Activated naive CD8-positive, alpha-beta T cell (primary cell): Measurements from ENCODE around the gene GALNT2.

Experiments used
- H3K27ac Mint-ChIP-seq: one replicate; pipeline ENCODE4 v1.8.0; 2021; ENCODE audit warnings: mixed read lengths
- H3K27me3 Mint-ChIP-seq: one replicate; pipeline ENCODE4 v1.8.0; 2021; ENCODE audit warnings: mixed read lengths
- H3K36me3 Mint-ChIP-seq: one replicate; pipeline ENCODE4 v1.8.0; 2021; ENCODE audit warnings: mixed read lengths
- H3K4me1 Mint-ChIP-seq: one replicate; pipeline ENCODE4 v1.8.0; 2021; ENCODE audit warnings: low read depth, mixed read lengths
- H3K4me3 Mint-ChIP-seq: one replicate; pipeline ENCODE4 v1.8.0; 2021; ENCODE audit warnings: mild to moderate bottlenecking, mixed read lengths
- H3K9me3 Mint-ChIP-seq: one replicate; pipeline ENCODE4 v1.8.0; 2021; ENCODE audit warnings: low read depth, mixed read lengths

GALNT2 gene

DNA sequence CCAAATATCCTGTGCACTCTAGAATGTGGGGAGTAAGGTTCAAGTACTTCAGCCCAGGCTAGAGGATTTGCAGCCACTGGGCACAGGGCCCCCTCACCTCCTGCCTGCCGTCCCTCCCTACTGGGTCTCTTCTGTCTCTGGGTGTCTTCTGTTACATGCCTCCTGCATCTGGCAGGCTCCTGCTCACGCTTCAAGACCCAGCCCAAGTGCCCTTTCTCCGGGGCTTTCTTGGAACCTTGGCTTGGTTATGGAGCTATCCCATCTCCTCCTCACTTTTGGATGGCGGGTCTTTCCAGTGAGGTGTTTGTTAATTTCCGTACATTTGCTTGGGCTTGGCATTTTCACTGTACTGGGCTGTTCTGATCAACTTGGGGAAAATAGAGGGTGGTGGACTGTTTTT lies 129.0 kb downstream of the GALNT2 start:
- H3K27ac Mint-ChIP-seq = no peak overlapping the region
- H3K27me3 Mint-ChIP-seq = no peaks in the 10 kb centered on the region
- H3K9me3 Mint-ChIP-seq = no peaks in the 10 kb centered on the region
- H3K4me1 Mint-ChIP-seq = peaks cover 12% of the 10 kb centered on the region
- H3K36me3 Mint-ChIP-seq = peaks cover 8% of the 10 kb centered on the region
- no peak overlapping the region for H3K4me3 Mint-ChIP-seq

GRCh38 chr1:230197644-230198567 lies 130.9 kb downstream of the GALNT2 start:
- no peak overlapping the region for H3K4me3 Mint-ChIP-seq
- no peak overlapping the region for H3K27ac Mint-ChIP-seq
- H3K36me3 Mint-ChIP-seq = peaks cover 7% of the 10 kb centered on the region
- H3K4me1 Mint-ChIP-seq = peaks cover 10% of the 10 kb centered on the region
- no peaks in the 10 kb centered on the region for H3K27me3 Mint-ChIP-seq
- H3K9me3 Mint-ChIP-seq = no peaks in the 10 kb centered on the region

DNA sequence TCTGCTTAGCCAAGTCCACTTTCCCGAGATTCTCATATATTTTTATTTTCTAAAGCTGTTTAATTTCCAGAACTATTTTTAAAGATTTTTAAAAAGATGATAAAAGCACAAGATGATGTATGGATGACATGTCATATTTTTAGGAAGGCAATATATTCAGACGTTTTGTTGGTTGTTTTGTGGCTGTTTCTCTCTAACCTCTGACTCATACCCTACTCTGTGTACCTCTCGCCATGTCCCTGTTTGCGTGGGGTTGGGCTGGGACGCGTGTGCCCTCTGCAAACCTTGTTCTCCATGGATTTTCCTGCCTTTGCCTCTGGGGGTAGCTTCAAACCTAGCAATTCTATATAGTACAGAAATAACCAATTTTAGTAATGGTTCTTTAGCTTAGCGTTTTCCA lies 132.0 kb downstream of the GALNT2 start:
- Mint-ChIP-seq H3K9me3 (no peaks in the 10 kb centered on the region), H3K27ac (no peak overlapping the region), H3K36me3 (peaks cover 5% of the 10 kb centered on the region), H3K4me3 (no peak overlapping the region), H3K4me1 (peaks cover 6% of the 10 kb centered on the region), H3K27me3 (no peaks in the 10 kb centered on the region)

GRCh38 chr1:230199554-230199953 lies 132.5 kb downstream of the GALNT2 start:
- Mint-ChIP-seq H3K4me3 (no peak overlapping the region), H3K27ac (no peak overlapping the region), H3K27me3 (no peaks in the 10 kb centered on the region)

DNA sequence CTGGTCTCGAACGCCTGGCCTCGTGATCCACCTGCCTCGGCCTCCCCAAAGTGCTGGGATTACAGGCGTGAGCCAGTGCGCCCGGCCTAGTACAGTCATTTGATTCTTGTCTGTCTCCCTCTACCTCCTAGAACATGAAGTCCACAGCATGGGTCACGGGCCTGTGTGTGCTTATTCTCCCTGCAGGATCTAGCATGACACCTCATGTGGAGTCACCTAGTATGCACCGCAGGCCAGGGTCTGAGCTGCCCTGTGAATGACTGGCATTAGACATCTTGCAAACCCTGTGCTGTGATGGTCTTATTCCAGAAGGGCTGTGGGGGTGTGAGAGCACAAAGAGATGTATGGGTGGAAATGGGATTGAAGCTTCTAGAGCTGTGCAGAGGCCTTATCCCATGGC lies 133.2 kb downstream of the GALNT2 start:
- H3K4me1 Mint-ChIP-seq = peaks cover under 1% of the 10 kb centered on the region
- peaks cover 8% of the 10 kb centered on the region for H3K36me3 Mint-ChIP-seq
- H3K4me3 Mint-ChIP-seq = no peak overlapping the region
- no peaks in the 10 kb centered on the region for H3K9me3 Mint-ChIP-seq
- H3K27ac Mint-ChIP-seq = no peak overlapping the region
- no peaks in the 10 kb centered on the region for H3K27me3 Mint-ChIP-seq

More at GRCh38 chr1:230199554-230199953, 132.5 kb downstream of the GALNT2 start:
- Mint-ChIP-seq H3K9me3 (no peaks in the 10 kb centered on the region), H3K4me1 (peaks cover 6% of the 10 kb centered on the region), H3K36me3 (peaks cover 5% of the 10 kb centered on the region)

GRCh38 chr1:230201445-230201844 lies 134.4 kb downstream of the GALNT2 start:
- Mint-ChIP-seq H3K9me3 (no peaks in the 10 kb centered on the region), H3K36me3 (peaks cover 14% of the 10 kb centered on the region), H3K27ac (no peak overlapping the region), H3K4me3 (no peak overlapping the region), H3K27me3 (no peaks in the 10 kb centered on the region), H3K4me1 (peaks cover under 1% of the 10 kb centered on the region)

- H3K9me3 Mint-ChIP-seq = no peaks in the 10 kb centered on the region
- H3K27ac Mint-ChIP-seq = no peak overlapping the region
- peaks cover 24% of the 10 kb centered on the region for H3K4me1 Mint-ChIP-seq
- H3K4me3 Mint-ChIP-seq = no peak overlapping the region
- H3K27me3 Mint-ChIP-seq = no peaks in the 10 kb centered on the region
- H3K36me3 Mint-ChIP-seq = peaks cover 22% of the 10 kb centered on the region
Measured at GRCh38 chr1:230204842-230205241, 137.8 kb downstream of the GALNT2 start.

DNA sequence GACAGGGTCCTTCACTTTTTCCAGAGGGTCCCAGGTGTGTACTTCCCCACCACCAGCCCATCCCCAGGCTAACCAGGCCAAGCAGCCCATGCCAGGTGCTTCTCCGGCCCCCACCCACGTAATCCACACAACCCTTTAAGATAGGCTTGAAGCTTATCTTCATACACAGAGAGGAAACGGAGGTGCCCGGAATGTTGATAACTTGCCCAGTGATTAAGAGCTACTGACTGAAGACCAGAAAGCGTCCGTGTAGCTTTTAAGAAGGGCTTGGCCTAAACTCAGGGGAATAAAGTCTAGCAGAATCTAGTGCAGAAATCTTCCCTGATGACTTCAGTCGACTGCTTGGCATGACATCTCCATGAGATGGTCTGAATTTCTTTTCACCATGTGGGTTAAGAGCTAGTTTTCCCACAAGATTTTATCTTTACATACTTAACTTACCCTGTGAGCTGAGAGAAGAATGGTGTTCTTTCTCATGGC lies 138.7 kb downstream of the GALNT2 start:
- Mint-ChIP-seq H3K36me3 (peaks cover 27% of the 10 kb centered on the region), H3K4me3 (no peak overlapping the region), H3K4me1 (peaks cover 31% of the 10 kb centered on the region), H3K27me3 (no peaks in the 10 kb centered on the region), H3K27ac (no peak overlapping the region), H3K9me3 (no peaks in the 10 kb centered on the region)

GRCh38 chr1:230206207-230206606 lies 139.2 kb downstream of the GALNT2 start:
- Mint-ChIP-seq H3K4me1 (peaks cover 32% of the 10 kb centered on the region), H3K36me3 (peaks cover 28% of the 10 kb centered on the region), H3K9me3 (no peaks in the 10 kb centered on the region), H3K27me3 (no peaks in the 10 kb centered on the region), H3K27ac (no peak overlapping the region), H3K4me3 (no peak overlapping the region)

- Mint-ChIP-seq H3K27me3 (no peaks in the 10 kb centered on the region), H3K36me3 (peaks cover 25% of the 10 kb centered on the region), H3K27ac (no peak overlapping the region), H3K9me3 (no peaks in the 10 kb centered on the region), H3K4me3 (no peak overlapping the region), H3K4me1 (peaks cover 35% of the 10 kb centered on the region)
Measured at GRCh38 chr1:230206976-230207375, 139.9 kb downstream of the GALNT2 start.

DNA sequence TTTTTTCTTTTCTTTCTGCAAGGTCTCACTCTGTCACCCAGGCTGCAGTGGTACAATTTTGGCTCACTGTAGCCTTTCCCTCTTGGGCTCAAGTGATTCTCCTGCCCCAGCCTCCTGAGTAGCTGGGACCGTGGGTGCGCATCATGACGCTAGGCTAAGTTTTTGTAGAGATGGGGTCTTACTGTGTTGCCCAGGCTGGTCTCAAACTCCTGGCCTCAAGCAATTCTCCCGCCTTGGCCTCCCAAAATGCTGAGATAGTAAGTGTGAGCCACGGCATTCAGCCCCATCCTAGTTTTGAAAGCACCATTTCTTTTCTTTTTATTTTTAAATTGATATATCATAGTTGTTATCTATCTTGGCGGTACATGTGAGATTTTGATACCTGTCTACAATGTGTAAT lies 140.6 kb downstream of the GALNT2 start:
- H3K27ac Mint-ChIP-seq = peak overlapping the region; percentile 98
- no peak overlapping the region for H3K4me3 Mint-ChIP-seq
- peaks cover 27% of the 10 kb centered on the region for H3K36me3 Mint-ChIP-seq
- no peaks in the 10 kb centered on the region for H3K9me3 Mint-ChIP-seq
- no peaks in the 10 kb centered on the region for H3K27me3 Mint-ChIP-seq
- H3K4me1 Mint-ChIP-seq = peaks cover 41% of the 10 kb centered on the region

DNA sequence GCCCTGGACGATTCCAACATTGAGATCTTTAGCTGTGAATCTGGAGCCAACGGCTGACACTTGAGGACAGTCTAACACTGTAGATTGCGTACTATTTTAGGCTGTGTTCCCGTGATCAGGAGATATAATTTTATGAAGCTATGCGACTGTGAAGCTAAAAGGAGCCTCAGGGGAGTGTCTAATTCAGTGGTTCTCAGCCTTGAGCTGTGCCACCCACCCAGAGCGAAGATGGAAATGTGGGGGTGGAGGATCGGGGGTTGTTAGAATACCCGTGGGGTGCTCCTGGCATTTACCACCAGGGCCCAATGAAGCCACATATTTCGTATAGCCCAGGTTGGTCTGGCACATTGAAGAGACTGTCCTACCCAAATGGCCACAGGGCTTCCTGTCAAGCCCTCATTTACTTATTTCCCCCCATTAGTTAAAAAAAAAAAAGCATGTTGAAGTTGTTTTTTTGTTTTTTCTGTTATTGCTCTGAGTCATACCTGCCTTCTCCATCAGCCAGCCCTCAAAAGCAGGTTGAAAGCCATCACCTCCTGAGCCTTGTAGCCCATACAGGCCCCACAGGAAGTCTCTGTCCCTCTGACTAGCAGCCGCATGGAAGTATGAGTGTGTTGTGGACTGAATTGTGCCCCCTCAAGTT lies 141.7 kb downstream of the GALNT2 start:
- Mint-ChIP-seq H3K4me3 (peak overlapping the region; percentile 70), H3K27me3 (no peaks in the 10 kb centered on the region), H3K27ac (peak overlapping the region; percentile 98), H3K36me3 (peaks cover 35% of the 10 kb centered on the region), H3K4me1 (peaks cover 51% of the 10 kb centered on the region), H3K9me3 (no peaks in the 10 kb centered on the region)

- H3K9me3 Mint-ChIP-seq = no peaks in the 10 kb centered on the region
- peaks cover 51% of the 10 kb centered on the region for H3K4me1 Mint-ChIP-seq
- H3K36me3 Mint-ChIP-seq = peaks cover 30% of the 10 kb centered on the region
- H3K4me3 Mint-ChIP-seq = no peak overlapping the region
- H3K27me3 Mint-ChIP-seq = no peaks in the 10 kb centered on the region
- H3K27ac Mint-ChIP-seq = peak overlapping the region; percentile 98
Measured at GRCh38 chr1:230210326-230210980, 143.4 kb downstream of the GALNT2 start.

- Mint-ChIP-seq H3K27ac (peak overlapping the region; percentile 68), H3K9me3 (no peaks in the 10 kb centered on the region), H3K4me3 (no peak overlapping the region), H3K27me3 (no peaks in the 10 kb centered on the region), H3K4me1 (peaks cover 51% of the 10 kb centered on the region), H3K36me3 (peaks cover 27% of the 10 kb centered on the region)
Measured at GRCh38 chr1:230210981-230211336, 143.9 kb downstream of the GALNT2 start.
